SU-DHL-6 (cell line): ENCODE measurements around the gene TNFSF18.

Source experiments
- CTCF ChIP-seq: fragments of 200-600 bp; sonication (generic); IDR thresholded peaks from one replicate; pipeline ENCODE4 v1.5.1; 2017; ENCODE audit warnings: antibody characterized with exemption, mild to moderate bottlenecking, low read length, moderate library complexity; ENCODE audit not compliant: insufficient read depth, poor library complexity, severe bottlenecking
- EZH2phosphoT487 ChIP-seq: fragments of 200-600 bp; sonication (generic), shearing (Covaris generic); conservative IDR thresholded peaks from 2 replicates; pipeline ENCODE4 v1.6.1; 2018; ENCODE audit warnings: mild to moderate bottlenecking, antibody characterized with exemption, low read length, moderate library complexity, mixed read lengths

GRCh38 chr1:173043253-173043652 is 7.5 kb downstream of the TNFSF18 start:
- no peak for TF ChIP-seq CTCF
- no peak for TF ChIP-seq EZH2phosphoT487
